ENCODE measurements around the gene AXL. TPM values are rescaled to one million over a fixed set of nuclear protein-coding genes. Genes with fewer than 3 reads are reported as not detected.

AXL gene
- total RNA-seq, 2 experiments from 2014 or later = 0.36 to 0.50 TPM

DNA sequence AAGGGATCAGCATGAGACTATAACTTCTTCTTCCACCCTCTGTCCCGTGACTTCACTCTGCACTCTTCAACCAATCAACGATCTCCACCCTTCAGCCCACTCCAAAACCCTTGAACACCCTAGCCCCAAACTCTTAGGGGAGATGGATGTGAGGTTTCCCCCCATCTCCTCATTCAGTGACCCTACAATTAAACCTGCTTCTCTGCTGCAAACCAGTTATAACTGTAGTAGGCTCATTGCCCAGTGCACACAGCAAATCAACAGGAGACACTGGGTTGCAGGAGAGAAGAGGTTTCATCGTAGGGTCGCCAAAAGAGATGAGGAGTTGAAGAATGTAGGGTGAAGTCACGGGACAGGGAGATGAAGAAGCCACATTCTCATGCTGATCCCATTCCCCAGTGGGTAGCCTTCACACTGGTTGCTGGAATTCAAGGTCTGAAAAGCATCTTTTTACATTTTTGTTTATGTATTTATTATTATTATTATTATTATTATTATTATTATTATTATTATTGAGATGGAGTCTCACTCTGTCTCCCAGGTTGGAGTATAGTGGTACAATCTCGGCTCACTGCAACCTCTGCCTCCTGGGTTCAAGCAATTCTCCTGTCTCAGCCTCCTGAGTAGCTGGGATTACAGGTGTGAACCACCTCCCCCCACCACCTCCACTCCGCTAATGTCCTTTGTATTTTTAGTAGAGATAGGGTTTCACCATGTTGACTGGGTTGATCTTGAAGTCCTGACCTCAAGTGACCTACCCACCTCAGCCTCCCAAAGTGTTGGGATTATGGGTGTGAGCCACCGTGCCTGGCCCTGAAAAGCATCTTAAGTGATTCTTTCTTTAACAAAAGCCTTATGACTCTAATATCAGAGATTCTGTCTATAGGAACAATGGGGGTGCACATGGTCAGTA is 31.8 kb upstream of the AXL start:
- ChIA-PET POLR2A (interaction anchor here (0.8 kb wide), 1 partner anchor 10 kb away, joined by 3 read pairs; no protein-coding TSS in a partner anchor), CTCF (interaction anchor here (1.4 kb wide), 1 partner anchor 121 kb away, joined by 4 read pairs; no protein-coding TSS in a partner anchor)
- Mint-ChIP-seq H3K4me3 (no peak overlapping the region), H3K27me3 (peaks cover 23% of the 10 kb centered on the region), H3K27ac (no peak overlapping the region), H3K36me3 (ENCODE audit: low read depth) (no peaks in the 10 kb centered on the region), H3K9me3 (no peaks in the 10 kb centered on the region), H3K4me1 (ENCODE audit: low read depth) (peaks cover 2% of the 10 kb centered on the region)
- TF ChIP-seq, protein P1, sequence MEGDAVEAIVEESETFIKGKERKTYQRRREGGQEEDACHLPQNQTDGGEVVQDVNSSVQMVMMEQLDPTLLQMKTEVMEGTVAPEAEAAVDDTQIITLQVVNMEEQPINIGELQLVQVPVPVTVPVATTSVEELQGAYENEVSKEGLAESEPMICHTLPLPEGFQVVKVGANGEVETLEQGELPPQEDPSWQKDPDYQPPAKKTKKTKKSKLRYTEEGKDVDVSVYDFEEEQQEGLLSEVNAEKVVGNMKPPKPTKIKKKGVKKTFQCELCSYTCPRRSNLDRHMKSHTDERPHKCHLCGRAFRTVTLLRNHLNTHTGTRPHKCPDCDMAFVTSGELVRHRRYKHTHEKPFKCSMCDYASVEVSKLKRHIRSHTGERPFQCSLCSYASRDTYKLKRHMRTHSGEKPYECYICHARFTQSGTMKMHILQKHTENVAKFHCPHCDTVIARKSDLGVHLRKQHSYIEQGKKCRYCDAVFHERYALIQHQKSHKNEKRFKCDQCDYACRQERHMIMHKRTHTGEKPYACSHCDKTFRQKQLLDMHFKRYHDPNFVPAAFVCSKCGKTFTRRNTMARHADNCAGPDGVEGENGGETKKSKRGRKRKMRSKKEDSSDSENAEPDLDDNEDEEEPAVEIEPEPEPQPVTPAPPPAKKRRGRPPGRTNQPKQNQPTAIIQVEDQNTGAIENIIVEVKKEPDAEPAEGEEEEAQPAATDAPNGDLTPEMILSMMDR (IDR thresholded peaks at IDR 0.05) = no peak
- DNase-seq (no peak), ATAC-seq (no peak)
- intact Hi-C loops (cut with micrococcal nuclease) = no loop called here

DNA sequence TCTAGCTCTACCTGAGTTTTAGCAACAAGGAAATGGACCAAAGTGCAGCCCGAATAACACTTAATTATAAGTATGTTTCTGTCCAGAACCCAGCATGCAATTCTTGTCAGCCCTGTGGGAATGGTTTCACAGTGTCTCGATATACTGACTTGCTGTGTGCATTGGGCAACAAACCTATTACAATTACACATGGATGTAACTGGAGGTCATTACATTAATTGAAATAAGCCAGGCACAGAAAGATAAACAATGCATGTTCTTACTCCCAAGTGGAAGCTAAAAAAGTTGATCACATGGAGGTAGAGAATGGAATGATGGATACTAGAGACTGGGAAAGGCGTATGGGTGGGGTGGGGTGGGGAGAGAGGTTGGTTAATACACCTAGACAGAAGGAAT is 31.1 kb upstream of the AXL start:
- peaks cover 30% of the 10 kb centered on the region for H3K27me3 Mint-ChIP-seq
- H3K36me3 Mint-ChIP-seq (ENCODE audit: low read depth) = no peaks in the 10 kb centered on the region
- no peak overlapping the region for H3K4me3 Mint-ChIP-seq
- no peaks in the 10 kb centered on the region for H3K9me3 Mint-ChIP-seq
- DNase-seq (no peak), ATAC-seq (no peak)
- ChIA-PET CTCF (no interaction called here), POLR2A (no interaction called here)
- H3K4me1 Mint-ChIP-seq (ENCODE audit: low read depth) = peaks cover 7% of the 10 kb centered on the region
- TF ChIP-seq, protein P1 (IDR thresholded peaks at IDR 0.05) = no peak
- no peak overlapping the region for H3K27ac Mint-ChIP-seq
- intact Hi-C loops (cut with micrococcal nuclease) = no loop called here

DNA sequence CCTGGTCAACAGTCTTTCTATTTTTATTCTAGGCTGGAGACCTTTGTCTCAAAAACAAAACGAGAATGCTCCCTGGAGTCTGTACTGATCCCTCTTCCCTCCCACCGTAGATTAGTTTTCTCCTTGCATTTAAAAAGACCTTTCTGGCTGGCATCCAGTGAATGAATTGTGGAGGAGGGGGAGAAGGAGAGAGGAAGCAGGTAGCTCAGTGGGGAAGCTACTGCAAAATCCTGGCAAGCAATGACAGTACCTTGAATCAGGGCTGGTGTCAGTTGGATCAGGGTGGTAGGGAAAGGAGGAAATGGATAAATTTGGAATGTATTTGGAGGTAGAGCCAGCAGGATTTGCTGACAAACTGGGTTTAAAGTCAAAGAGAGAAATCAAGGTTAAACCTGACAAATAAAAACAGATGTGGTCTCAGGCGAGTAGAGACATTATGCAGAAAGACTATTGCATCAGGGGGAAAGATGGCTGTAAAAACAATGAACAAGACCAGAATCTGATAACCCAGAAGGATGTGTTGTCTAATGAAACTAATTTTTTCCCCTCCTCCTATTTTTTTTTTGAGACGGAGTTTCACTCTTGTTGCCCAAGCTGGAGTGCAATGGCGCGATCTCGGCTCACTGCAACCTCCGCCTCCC is 29.5 kb upstream of the AXL start:
- ATAC-seq (no peak), DNase-seq (no peak)
- POLR2A ChIA-PET = no interaction called here
- CTCF ChIA-PET = no interaction called here
- Mint-ChIP-seq H3K27me3 (peaks cover 38% of the 10 kb centered on the region), H3K27ac (no peak overlapping the region), H3K36me3 (ENCODE audit: low read depth) (no peaks in the 10 kb centered on the region), H3K4me3 (no peak overlapping the region), H3K9me3 (no peaks in the 10 kb centered on the region), H3K4me1 (ENCODE audit: low read depth) (peaks cover 14% of the 10 kb centered on the region)
- intact Hi-C loops (cut with micrococcal nuclease) = no loop called here
- TF ChIP-seq, protein P1 (IDR thresholded peaks at IDR 0.05) = no peak

DNA sequence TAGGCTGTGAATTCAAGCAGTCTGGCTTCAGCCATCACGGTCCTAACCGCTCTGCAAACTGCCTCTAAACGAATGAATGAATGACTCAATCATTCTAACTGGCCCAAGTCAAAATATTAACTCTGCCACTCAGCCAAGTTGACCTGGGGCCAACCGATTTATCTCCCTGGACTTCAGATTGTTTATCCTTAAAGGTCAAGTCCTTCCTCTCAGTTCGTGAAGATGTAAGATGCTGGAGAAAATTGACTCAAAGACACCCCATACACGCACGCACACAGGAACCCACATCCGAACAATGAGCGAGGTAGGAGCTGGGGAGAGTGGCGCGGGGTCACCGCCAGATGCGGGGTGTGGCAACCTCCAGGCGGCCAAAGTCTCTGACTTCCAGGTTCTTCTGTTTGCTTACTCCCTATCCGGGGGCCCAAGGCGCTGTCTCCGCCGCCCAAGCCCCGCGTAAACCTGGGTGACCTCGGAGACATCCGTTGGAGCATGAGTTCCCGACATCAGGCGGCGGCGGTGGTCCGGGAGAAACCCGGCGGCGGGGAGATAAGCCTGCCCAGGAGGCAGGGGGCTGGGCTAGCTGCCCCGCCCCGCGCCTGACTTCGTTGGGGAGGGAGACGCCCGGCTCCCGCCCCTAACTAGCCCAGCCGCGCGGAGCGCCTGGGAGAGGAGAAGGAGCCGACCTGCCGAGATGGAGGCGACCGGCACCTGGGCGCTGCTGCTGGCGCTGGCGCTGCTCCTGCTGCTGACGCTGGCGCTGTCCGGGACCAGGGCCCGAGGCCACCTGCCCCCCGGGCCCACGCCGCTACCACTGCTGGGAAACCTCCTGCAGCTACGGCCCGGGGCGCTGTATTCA is 26.2 kb upstream of the AXL start, which contains the start of gene CYP2S1:
Gene CYP2S1, plus strand, starts transcription at position 646 of the 856 bp plus-strand sequence. Its CDS starts 46 bp downstream, at position 692.
- H3K4me1 Mint-ChIP-seq (ENCODE audit: low read depth) = peaks cover 14% of the 10 kb centered on the region
- ATAC-seq = peak; percentile 62
- intact Hi-C loops (cut with micrococcal nuclease) = no loop called here
- peak within 1 kb of the TSS; percentile 26 for H3K4me3 Mint-ChIP-seq
- ChIA-PET CTCF (no interaction called here), POLR2A (no interaction called here)
- H3K27me3 Mint-ChIP-seq = peaks cover 41% of the 10 kb centered on the region
- peak; percentile 30 for DNase-seq
- TF ChIP-seq, protein P1 (IDR thresholded peaks at IDR 0.05) = no peak
- no peaks in the 10 kb centered on the region for H3K9me3 Mint-ChIP-seq
- H3K36me3 Mint-ChIP-seq (ENCODE audit: low read depth) = no peaks in the 10 kb centered on the region
- no peak within 1 kb of the TSS for H3K27ac Mint-ChIP-seq

All from activated CD8-positive, alpha-beta T cell treated with anti-CD3 and anti-CD28 coated beads for 36 hours (primary cell).